ENCODE data around the gene CCL4. TPM values are rescaled to one million over a fixed set of nuclear protein-coding genes. Genes with fewer than 3 reads are reported as not detected.
"Not testable (repeated sequence)": the region's sequence is repeated elsewhere in the genome, so short reads cannot be mapped to it uniquely, and the experiment has no call there.

CCL4 gene
- total and polyA plus RNA-seq, 2 experiments from 2014 or later = not detected

DNA sequence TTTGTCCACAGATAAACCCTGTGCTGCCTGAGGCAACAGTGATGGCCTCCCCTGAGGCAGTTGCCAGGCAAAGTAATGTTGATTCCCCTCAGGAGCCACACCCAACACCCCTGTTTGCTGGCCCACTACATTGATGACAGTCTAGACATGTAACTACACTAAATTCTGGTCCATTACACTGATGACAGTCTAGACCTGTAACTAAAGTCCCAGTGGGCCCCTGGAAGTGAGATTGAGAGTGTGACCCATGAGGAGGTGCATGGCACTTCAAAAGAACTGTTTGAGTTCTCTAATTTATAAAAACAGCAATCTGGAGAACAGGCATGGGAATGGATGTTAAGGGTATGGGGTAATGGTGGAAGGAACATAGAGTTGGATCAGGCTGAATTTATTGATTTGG, 8.9 kb downstream of the CCL4 start (continued):
- TF ChIP-seq, protein P1, sequence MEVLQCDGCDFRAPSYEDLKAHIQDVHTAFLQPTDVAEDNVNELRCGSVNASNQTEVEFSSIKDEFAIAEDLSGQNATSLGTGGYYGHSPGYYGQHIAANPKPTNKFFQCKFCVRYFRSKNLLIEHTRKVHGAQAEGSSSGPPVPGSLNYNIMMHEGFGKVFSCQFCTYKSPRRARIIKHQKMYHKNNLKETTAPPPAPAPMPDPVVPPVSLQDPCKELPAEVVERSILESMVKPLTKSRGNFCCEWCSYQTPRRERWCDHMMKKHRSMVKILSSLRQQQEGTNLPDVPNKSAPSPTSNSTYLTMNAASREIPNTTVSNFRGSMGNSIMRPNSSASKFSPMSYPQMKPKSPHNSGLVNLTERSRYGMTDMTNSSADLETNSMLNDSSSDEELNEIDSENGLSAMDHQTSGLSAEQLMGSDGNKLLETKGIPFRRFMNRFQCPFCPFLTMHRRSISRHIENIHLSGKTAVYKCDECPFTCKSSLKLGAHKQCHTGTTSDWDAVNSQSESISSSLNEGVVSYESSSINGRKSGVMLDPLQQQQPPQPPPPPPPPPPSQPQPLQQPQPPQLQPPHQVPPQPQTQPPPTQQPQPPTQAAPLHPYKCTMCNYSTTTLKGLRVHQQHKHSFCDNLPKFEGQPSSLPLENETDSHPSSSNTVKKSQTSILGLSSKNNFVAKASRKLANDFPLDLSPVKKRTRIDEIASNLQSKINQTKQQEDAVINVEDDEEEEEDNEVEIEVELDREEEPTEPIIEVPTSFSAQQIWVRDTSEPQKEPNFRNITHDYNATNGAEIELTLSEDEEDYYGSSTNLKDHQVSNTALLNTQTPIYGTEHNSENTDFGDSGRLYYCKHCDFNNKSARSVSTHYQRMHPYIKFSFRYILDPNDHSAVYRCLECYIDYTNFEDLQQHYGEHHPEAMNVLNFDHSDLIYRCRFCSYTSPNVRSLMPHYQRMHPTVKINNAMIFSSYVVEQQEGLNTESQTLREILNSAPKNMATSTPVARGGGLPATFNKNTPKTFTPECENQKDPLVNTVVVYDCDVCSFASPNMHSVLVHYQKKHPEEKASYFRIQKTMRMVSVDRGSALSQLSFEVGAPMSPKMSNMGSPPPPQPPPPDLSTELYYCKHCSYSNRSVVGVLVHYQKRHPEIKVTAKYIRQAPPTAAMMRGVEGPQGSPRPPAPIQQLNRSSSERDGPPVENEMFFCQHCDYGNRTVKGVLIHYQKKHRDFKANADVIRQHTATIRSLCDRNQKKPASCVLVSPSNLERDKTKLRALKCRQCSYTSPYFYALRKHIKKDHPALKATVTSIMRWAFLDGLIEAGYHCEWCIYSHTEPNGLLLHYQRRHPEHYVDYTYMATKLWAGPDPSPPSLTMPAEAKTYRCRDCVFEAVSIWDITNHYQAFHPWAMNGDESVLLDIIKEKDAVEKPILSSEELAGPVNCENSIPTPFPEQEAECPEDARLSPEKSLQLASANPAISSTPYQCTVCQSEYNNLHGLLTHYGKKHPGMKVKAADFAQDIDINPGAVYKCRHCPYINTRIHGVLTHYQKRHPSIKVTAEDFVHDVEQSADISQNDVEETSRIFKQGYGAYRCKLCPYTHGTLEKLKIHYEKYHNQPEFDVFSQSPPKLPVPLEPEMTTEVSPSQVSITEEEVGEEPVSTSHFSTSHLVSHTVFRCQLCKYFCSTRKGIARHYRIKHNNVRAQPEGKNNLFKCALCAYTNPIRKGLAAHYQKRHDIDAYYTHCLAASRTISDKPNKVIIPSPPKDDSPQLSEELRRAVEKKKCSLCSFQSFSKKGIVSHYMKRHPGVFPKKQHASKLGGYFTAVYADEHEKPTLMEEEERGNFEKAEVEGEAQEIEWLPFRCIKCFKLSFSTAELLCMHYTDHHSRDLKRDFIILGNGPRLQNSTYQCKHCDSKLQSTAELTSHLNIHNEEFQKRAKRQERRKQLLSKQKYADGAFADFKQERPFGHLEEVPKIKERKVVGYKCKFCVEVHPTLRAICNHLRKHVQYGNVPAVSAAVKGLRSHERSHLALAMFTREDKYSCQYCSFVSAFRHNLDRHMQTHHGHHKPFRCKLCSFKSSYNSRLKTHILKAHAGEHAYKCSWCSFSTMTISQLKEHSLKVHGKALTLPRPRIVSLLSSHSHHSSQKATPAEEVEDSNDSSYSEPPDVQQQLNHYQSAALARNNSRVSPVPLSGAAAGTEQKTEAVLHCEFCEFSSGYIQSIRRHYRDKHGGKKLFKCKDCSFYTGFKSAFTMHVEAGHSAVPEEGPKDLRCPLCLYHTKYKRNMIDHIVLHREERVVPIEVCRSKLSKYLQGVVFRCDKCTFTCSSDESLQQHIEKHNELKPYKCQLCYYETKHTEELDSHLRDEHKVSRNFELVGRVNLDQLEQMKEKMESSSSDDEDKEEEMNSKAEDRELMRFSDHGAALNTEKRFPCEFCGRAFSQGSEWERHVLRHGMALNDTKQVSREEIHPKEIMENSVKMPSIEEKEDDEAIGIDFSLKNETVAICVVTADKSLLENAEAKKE (CRISPR knock-in tag; IDR thresholded peaks at IDR 0.05) = no peak
- TF ChIP-seq, protein P2, sequence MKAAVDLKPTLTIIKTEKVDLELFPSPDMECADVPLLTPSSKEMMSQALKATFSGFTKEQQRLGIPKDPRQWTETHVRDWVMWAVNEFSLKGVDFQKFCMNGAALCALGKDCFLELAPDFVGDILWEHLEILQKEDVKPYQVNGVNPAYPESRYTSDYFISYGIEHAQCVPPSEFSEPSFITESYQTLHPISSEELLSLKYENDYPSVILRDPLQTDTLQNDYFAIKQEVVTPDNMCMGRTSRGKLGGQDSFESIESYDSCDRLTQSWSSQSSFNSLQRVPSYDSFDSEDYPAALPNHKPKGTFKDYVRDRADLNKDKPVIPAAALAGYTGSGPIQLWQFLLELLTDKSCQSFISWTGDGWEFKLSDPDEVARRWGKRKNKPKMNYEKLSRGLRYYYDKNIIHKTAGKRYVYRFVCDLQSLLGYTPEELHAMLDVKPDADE (IDR thresholded peaks at IDR 0.05) = no peak

- not testable (repeated sequence) for H3K79me2 ChIP-seq (replicated peaks; ENCODE audit: insufficient read depth); H3K27ac ChIP-seq (ENCODE audit: low read depth); H3K4me1 ChIP-seq (ENCODE audit: insufficient read depth); H3K27me3 ChIP-seq (ENCODE audit: insufficient read depth); H4K20me1 ChIP-seq (replicated peaks; ENCODE audit: insufficient read depth); DNase-seq (ENCODE audit: low spot score); H3K36me3 ChIP-seq (ENCODE audit: insufficient read depth); H3K4me3 ChIP-seq; H3K4me3 Mint-ChIP-seq; H2AFZ ChIP-seq; H3K9me2 ChIP-seq (ENCODE audit: insufficient read depth); H3K4me1 Mint-ChIP-seq; H3K27ac Mint-ChIP-seq; H3F3A ChIP-seq (replicated peaks; ENCODE audit: low read depth); H3K4me2 ChIP-seq; H3K27me3 Mint-ChIP-seq (ENCODE audit: insufficient read depth, low read depth, poor library complexity); ATAC-seq
- H3K9me3 Mint-ChIP-seq = peaks cover 20% of the 10 kb centered on the region
- H3K36me3 Mint-ChIP-seq (ENCODE audit: low read depth) = peaks cover 12% of the 10 kb centered on the region; the same call in 2 of the 3 replicates
Observed at GRCh38 chr17:36113131-36113530, 9.5 kb downstream of the CCL4 start.

- H3K9me2 ChIP-seq (ENCODE audit: insufficient read depth); ATAC-seq; H3K27ac Mint-ChIP-seq; H3K27me3 ChIP-seq (ENCODE audit: insufficient read depth); H3F3A ChIP-seq (replicated peaks; ENCODE audit: low read depth); H3K27ac ChIP-seq (ENCODE audit: low read depth); H3K4me1 ChIP-seq (ENCODE audit: insufficient read depth); DNase-seq (ENCODE audit: low spot score); H3K36me3 ChIP-seq (ENCODE audit: insufficient read depth); H3K4me1 Mint-ChIP-seq; H3K4me2 ChIP-seq; H4K20me1 ChIP-seq (replicated peaks; ENCODE audit: insufficient read depth); H2AFZ ChIP-seq; H3K27me3 Mint-ChIP-seq (ENCODE audit: insufficient read depth, low read depth, poor library complexity); H3K4me3 Mint-ChIP-seq; H3K79me2 ChIP-seq (replicated peaks; ENCODE audit: insufficient read depth); H3K4me3 ChIP-seq: not testable (repeated sequence)
- peaks cover 24% of the 10 kb centered on the region for H3K9me3 Mint-ChIP-seq
- peaks cover 12% of the 10 kb centered on the region; the same call in 2 of the 3 replicates for H3K36me3 Mint-ChIP-seq (ENCODE audit: low read depth)
Observed at GRCh38 chr17:36114971-36115648, 11.5 kb downstream of the CCL4 start.

DNA sequence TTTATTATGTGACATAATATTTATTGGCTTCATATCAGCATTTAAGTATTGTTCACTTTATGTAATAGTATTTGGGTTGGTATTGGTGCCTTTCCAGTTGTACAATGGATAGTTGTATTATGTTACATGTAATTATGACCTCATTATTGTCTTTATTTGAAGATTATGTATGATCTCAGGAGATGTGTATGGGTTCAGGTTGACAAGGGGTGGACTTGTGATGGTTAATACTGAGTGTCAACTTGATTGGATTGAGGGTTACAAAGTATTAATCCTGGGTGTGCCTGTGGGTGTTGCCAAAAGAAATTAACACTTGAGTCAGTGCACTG, 12.0 kb downstream of the CCL4 start:
- not testable (repeated sequence) for H3K36me3 ChIP-seq (ENCODE audit: insufficient read depth); H3K4me3 Mint-ChIP-seq; H3K79me2 ChIP-seq (replicated peaks; ENCODE audit: insufficient read depth); H3K4me2 ChIP-seq; H4K20me1 ChIP-seq (replicated peaks; ENCODE audit: insufficient read depth); H3K27ac Mint-ChIP-seq; H2AFZ ChIP-seq; H3K4me1 Mint-ChIP-seq; H3K4me1 ChIP-seq (ENCODE audit: insufficient read depth); H3F3A ChIP-seq (replicated peaks; ENCODE audit: low read depth); H3K27me3 Mint-ChIP-seq (ENCODE audit: insufficient read depth, low read depth, poor library complexity); H3K4me3 ChIP-seq; DNase-seq (ENCODE audit: low spot score); H3K27me3 ChIP-seq (ENCODE audit: insufficient read depth); H3K9me2 ChIP-seq (ENCODE audit: insufficient read depth); ATAC-seq; H3K27ac ChIP-seq (ENCODE audit: low read depth)
- H3K36me3 Mint-ChIP-seq (ENCODE audit: low read depth) = peaks cover 12% of the 10 kb centered on the region; the same call in 2 of the 3 replicates
- peaks cover 24% of the 10 kb centered on the region for H3K9me3 Mint-ChIP-seq
